ENCODE measurements around the gene ENPP3.

ENPP3 gene

DNA sequence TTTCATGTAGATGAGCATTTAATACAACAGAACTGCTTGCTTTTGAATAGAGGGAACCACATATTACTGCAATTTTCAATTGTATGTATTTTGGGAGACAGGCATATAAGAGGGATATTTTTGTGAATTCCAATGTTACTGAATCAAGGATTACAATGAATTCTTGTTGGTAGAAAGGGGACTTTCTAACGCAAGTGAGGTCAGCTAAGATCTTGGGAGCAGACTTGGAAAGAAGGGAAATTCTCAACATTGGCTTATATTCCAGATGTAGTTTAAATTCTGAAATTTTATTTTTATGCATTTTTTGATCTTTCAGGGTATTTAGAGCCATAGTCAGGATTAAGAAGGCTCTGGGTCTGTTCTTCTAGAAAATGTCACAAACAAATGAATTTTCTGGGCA is 117.0 kb downstream of the ENPP3 start:
- H3K27me3 ChIP-seq, result no peaks in the 10 kb centered on the region
- H3K9me3 ChIP-seq, result no peaks in the 10 kb centered on the region
- no peak overlapping the region for H3K27ac ChIP-seq
- H3K4me3 ChIP-seq (ENCODE audit: low read depth in 1 of 2, low read length in 1 of 2), result no peak overlapping the region
- H3K36me3 ChIP-seq, result no peaks in the 10 kb centered on the region
- no peaks in the 10 kb centered on the region for H3K4me1 ChIP-seq (ENCODE audit: control insufficient read depth in 1 of 2, insufficient read depth in 1 of 2, low read depth in 1 of 2, low read length in 1 of 2)
- TF ChIP-seq, protein P1, sequence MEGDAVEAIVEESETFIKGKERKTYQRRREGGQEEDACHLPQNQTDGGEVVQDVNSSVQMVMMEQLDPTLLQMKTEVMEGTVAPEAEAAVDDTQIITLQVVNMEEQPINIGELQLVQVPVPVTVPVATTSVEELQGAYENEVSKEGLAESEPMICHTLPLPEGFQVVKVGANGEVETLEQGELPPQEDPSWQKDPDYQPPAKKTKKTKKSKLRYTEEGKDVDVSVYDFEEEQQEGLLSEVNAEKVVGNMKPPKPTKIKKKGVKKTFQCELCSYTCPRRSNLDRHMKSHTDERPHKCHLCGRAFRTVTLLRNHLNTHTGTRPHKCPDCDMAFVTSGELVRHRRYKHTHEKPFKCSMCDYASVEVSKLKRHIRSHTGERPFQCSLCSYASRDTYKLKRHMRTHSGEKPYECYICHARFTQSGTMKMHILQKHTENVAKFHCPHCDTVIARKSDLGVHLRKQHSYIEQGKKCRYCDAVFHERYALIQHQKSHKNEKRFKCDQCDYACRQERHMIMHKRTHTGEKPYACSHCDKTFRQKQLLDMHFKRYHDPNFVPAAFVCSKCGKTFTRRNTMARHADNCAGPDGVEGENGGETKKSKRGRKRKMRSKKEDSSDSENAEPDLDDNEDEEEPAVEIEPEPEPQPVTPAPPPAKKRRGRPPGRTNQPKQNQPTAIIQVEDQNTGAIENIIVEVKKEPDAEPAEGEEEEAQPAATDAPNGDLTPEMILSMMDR (IDR thresholded peaks at IDR 0.05), result no peak

DNA sequence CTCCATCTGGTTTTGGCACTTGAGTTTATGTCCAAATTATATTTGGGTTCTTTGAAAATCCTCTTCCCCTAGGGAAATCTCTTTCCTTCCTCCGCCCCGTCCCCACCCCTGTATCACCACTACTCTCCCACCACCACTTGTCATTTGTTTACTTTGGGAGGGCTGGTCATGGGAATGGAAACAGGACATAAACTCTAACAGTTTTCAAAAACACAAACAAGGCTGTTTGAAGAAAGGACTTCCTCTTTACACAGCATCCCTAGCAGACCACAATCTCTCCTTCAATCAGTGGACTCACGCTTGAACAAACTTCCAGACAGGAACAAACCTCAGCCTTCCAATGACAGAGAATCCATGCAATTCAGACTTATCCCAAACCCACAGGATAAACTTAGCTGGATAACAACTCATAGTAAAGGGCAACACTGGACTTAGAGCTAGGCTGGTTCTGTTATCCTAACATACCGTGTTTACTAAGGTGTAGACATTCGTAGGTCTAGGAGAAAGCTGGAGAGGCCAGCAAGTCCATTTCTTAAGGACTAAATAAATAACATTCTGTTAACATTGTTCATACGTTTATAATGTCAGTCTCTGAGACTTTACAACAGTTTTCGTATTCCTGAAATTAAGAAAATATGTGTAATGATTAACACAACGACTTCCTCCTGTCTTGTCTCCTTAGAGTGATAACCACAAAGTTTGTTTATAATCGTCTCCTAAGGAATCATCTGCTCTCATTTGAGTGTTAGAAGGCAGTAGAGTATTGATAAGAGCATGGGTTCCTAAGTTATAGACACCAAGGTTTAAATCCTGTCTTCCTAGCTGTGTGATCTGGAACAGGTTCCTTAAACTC is 117.8 kb downstream of the ENPP3 start:
- TF ChIP-seq, protein P1 (IDR thresholded peaks at IDR 0.05), result no peak
- no peaks in the 10 kb centered on the region for H3K4me1 ChIP-seq (ENCODE audit: control insufficient read depth in 1 of 2, insufficient read depth in 1 of 2, low read depth in 1 of 2, low read length in 1 of 2)
- no peak overlapping the region for H3K27ac ChIP-seq
- H3K27me3 ChIP-seq, result no peaks in the 10 kb centered on the region
- H3K9me3 ChIP-seq, result no peaks in the 10 kb centered on the region
- no peak overlapping the region for H3K4me3 ChIP-seq (ENCODE audit: low read depth in 1 of 2, low read length in 1 of 2)
- H3K36me3 ChIP-seq, result no peaks in the 10 kb centered on the region

DNA sequence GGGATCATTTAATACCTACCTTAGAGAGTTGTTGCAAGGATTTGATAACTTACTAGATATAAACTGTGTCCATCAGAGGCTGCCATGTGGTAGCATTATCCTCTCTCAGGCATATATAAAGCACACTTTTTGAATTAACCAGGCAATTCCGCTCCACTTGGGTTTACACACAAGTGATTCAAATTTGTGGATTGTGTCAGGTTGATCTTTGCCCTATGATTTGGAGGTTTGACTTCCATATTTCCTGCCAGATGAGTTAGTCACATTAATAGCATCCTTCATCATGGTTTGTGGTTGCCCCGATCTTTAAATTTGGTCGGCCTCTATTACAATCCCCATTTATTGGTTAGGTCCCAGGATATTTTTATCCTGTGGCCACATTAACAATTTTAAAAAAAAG is 118.5 kb downstream of the ENPP3 start:
- Histone ChIP-seq H3K4me3 (ENCODE audit: low read depth in 1 of 2, low read length in 1 of 2) (no peak overlapping the region), H3K27me3 (no peaks in the 10 kb centered on the region), H3K4me1 (ENCODE audit: control insufficient read depth in 1 of 2, insufficient read depth in 1 of 2, low read depth in 1 of 2, low read length in 1 of 2) (no peaks in the 10 kb centered on the region), H3K9me3 (no peaks in the 10 kb centered on the region), H3K27ac (no peak overlapping the region), H3K36me3 (no peaks in the 10 kb centered on the region)
- TF ChIP-seq, protein P1 (IDR thresholded peaks at IDR 0.05), result no peak

DNA sequence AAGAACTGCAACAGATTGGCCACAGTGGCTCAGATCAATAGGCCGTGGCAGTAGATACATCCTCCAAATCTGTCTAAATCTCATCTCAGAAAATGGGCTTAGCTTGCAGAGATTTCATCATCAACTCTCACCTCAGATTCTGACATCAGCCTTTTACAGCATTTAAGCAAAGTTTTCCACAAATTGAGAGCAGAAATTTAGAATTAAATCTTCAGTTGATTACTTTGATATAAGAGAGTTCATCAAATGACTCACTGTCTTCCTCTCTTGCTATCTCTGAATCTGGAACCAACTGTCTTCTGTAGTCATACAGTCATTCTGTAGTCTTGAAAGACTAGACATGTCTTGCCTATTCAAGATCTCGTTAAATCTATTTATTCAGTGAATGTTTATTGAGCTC is 118.9 kb downstream of the ENPP3 start:
- Histone ChIP-seq H3K4me1 (ENCODE audit: control insufficient read depth in 1 of 2, insufficient read depth in 1 of 2, low read depth in 1 of 2, low read length in 1 of 2) (no peaks in the 10 kb centered on the region), H3K9me3 (no peaks in the 10 kb centered on the region), H3K27me3 (no peaks in the 10 kb centered on the region), H3K36me3 (no peaks in the 10 kb centered on the region), H3K4me3 (ENCODE audit: low read depth in 1 of 2, low read length in 1 of 2) (no peak overlapping the region), H3K27ac (no peak overlapping the region)
- TF ChIP-seq, protein P1 (IDR thresholded peaks at IDR 0.05), result no peak

DNA sequence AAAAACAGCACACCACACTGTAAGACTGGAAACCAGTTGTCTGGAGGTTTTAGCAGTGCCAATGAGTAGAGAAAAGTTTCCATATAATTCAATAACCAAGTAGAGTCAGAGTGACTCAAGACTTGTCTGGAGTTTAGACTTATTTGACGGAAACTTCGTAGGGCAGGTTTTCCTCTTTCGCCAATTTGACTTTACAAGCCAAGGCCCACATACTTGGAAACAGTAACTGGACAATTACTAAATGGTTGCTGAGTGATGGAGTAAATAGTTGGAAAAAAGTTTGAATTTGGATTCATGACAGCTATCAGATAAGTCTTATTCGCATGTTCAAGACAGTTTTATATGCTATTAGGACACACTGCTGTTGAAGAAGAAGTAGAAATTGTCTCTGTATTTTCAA is 121.8 kb downstream of the ENPP3 start:
- TF ChIP-seq, protein P1 (IDR thresholded peaks at IDR 0.05), result no peak
- H3K4me3 ChIP-seq (ENCODE audit: low read depth in 1 of 2, low read length in 1 of 2), result no peak overlapping the region

More for the DNA sequence above, 121.8 kb downstream of the ENPP3 start:
- Histone ChIP-seq H3K27ac (no peak overlapping the region), H3K36me3 (no peaks in the 10 kb centered on the region), H3K4me1 (ENCODE audit: control insufficient read depth in 1 of 2, insufficient read depth in 1 of 2, low read depth in 1 of 2, low read length in 1 of 2) (no peaks in the 10 kb centered on the region), H3K27me3 (no peaks in the 10 kb centered on the region), H3K9me3 (no peaks in the 10 kb centered on the region)

Measured in neutrophil (primary cell).